ENCODE results near the gene STX1B.
A peak's percentile ranks its signal among the peaks of the same experiment; 100 is the strongest.
"Not testable (repeated sequence)": the region's sequence is repeated elsewhere in the genome, so short reads cannot be mapped to it uniquely, and the experiment has no call there.

The STX1B gene

DNA sequence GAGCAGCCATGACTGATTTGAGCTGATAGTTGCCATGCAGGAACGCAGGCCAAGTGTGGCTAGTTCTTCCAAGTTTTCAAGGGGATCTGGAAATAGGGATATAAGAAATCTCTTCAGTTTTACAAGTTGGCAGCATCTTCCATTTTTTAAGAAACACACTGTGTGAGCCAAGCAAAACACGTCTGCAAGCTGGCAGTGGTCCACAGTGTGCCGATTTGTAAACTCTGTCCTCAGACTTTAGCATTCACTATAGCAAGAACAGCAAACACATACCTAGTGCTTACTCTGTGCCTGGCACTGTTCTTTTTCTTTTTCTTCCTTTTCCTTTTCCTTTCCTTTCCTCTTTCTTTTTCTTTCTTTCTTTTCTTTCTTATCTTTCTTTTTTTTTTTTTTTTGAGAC, 58.7 kb downstream of the STX1B start:
- DNase-seq (ENCODE audit: low read depth), result no peak

DNA sequence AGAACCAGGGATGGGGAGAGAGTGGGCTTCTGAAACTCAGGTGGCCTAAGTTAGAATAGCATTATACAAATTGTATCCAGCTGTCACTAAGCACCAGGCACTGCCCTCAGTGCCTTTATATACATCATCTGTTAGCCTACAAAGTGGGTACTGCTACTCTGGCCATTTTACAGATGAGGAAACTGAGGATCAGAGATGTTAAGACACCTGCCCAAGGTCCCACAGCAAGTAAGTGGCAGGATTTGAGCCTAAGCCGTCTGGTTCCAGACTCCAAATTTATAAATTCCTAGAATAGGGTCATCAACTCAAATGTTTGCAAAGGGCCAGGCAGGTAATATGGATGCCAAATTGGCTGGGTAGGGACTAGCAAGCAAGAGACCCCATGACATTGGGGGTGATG, 59.2 kb downstream of the STX1B start:
- DNase-seq (ENCODE audit: low read depth), result no peak

DNA sequence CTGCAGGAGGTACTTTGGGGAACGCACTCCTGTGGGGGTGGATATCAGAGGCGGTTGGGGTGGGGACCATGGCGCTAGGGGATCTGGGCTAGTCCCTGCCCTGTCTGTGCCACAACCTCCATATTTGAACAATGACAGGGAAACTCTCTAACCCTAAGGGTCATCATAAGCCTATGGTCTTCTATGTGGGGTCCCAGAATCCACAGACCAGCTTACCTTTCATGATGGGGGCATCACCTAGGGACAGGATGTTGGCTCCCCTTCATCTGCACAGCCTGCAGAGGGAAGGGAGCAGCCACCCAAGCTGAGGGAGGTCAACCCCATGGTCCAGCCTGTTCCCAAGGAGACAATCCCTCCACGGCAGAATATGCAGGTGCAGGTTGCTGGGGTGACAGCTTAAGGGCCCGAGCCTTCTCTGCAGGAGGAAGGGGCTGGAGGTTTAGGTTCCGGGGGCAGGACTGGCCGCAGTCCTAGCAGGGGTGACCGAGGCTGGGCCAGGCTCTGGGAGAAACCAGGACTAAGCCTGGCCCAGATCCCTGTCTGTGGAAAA, 59.8 kb downstream of the STX1B start:
- no peak for DNase-seq (ENCODE audit: low read depth)

DNA sequence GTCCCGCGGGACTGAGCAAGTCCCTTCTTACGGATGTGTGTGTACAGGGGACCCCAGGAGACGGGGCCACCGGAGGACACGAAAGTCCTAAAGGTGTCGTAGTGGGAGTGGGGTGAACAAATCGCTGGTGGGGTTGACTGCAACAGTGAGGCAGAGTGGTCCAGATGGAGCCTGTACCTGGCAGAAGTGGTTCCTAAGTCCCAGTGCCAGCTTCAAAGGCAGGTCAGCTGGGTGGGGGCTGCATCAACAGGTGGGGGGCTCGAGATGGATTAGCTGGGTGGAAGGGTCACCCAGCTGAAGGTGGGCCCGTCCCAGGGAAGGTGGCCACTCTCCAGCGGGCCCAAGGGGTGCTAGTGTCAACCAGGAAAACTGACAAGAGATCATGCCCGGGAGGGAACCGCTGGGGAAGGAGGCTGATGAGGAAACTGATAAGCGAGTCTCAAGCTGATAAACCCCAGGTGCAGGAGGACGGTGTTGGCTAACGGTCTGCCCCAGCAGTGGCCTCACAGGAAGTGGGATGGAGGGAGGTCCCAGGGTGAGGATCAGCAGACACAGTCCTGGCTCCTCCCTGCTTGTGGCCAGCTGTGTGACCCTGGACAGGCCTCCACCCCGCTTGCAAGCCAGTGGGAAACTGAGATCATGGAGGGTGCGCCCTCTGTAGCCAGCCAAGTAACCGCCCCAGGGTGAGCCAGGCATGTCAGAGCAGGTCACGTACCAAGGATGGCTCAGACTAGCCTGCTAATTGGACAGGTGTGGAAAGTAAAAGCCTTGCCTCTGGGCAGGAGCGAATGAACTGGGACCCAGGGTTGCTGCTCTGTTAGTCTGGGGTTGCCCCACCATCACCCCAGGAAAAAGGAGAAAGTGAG, 60.6 kb downstream of the STX1B start:
- DNase-seq (ENCODE audit: low read depth), result no peak

DNA sequence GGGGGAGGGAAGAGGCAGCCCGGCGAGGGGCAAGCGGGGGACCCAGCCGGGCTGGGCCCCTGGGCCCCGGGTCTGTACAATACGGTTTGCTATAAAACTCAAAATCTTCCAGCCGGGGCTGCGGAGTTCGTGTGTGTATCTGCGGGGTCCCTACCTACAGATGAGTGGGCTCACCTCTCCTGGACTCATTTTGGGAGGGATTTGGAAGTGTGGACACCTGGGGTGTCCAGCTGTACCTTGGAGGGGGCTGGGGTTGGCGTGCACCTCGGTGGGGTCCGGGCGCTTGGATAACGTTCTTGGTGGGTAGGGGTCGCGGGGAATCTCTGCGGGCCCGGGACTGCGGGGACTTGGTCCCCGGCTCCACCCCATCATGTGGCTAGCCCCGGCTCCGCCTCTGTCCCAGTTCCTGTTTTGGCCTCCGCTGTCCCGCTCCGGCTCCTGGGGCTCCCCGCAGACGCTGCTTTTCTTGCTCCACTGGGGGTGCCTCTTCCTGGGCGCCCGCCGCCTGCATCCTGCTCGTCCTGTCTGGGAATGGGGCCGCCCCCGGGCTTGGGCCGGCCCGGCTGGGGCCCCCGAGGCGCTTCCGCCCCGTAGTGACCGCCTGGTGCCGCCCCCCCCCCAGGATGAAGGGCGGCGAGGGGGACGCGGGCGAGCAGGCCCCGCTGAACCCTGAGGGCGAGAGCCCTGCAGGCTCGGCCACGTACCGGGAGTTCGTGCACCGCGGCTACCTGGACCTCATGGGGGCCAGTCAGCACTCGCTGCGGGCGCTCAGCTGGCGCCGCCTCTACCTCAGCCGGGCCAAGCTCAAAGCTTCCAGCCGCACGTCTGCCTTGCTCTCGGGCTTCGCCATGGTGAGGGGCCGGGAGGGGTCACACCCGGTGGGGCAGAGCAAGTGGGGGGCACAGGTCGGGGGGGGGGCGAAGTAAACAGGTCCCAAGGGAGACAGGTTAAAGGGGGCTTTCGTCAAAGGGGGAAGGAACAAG, 61.5 kb downstream of the STX1B start, which contains the start of gene ORAI3:
Gene ORAI3, plus strand, starts transcription at position 402 of the 983 bp plus-strand sequence. Its CDS starts 222 bp downstream, at position 624.
- DNase-seq (ENCODE audit: low read depth), result no peak

DNA sequence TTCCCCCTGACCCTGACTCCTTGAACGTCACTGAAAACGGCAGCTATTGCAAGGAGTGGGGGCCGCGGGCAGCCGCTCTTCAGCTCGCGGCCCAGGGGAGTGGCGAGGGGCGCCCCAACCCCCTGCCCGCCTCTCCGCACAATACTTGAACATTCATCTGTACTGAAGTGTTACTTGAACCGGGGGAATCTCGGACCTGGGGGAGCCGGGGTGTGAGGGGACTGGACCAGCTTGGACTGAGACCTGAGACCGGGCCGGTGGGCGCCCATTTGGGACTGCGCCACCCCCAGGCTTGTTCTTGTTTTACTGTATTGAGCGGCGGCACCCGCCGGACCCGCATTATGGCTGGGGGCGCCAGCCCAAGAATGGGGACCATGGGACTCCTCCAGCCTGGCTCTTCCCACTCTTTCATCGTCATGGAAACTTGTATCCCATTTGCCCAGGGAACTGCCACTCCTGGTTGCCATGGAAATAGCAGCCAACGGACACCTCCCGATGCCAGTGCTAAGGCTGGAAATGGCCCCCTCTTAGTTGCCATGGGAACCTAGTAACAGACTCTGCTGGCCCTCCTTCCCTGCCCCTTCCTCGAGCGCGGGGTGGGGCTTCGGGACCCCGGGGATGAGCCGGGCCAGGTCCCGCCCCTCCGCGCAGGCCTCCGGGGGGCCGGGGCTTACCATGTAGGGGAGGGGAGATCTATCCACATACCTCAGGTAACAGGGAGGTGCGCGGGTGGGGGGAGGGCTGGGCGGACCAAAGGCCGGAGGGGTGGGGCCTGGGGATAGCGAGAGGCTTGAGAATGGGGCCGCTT, 62.4 kb downstream of the STX1B start:
- DNase-seq (ENCODE audit: low read depth), result no peak

DNA sequence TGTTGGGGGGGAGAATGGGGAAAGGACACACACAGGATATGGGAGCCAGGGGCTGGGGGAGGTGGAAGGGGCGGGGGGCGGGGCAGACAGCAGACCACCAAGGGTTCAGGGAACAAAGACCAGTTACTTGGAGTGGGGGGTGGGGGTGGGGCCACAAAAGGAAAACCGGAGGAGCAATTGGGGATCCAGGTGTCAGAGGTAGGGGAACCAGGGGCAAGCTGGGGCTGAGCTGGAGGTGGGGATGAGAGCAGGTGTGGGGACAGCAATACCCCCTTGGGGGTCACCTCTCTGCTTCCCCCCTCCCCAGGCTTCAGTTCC, 62.9 kb downstream of the STX1B start:
- DNase-seq (ENCODE audit: low read depth), result no peak

DNA sequence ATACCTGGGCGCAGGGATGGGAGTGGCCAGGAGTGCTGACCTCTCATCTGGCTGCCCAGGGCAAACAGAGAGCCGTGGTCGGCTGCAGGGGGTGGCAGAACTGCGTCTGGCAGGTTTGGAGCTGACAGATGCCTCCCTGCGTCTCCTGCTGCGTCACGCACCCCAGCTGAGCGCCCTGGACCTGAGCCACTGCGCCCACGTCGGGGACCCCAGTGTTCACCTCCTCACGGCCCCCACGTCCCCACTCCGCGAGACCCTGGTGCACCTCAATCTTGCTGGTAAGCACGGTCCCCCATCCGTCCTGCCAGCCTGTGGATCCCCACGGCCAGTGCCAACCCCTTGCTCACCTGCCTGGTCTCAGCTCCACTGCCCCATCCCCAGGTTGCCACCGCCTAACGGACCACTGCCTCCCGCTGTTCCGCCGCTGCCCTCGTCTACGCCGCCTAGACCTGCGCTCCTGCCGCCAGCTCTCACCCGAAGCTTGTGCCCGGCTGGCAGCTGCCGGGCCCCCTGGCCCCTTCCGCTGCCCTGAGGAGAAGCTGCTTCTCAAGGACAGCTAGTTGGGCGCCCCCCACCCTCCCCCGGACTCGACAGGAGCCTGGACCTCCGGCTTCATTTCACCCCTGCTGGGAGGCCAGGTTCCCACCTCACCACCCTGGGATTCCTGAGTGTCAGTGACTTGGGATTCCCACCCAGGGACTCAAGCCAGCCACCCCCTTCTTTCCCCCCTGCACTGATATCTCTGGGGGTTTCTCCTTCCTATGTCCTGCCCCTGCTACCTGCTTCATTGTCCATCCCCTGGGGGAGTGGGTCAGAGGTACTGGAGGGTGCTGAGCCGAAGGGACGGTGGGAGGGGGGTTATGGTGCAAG, 63.5 kb downstream of the STX1B start:
- DNase-seq (ENCODE audit: low read depth), result no peak

DNA sequence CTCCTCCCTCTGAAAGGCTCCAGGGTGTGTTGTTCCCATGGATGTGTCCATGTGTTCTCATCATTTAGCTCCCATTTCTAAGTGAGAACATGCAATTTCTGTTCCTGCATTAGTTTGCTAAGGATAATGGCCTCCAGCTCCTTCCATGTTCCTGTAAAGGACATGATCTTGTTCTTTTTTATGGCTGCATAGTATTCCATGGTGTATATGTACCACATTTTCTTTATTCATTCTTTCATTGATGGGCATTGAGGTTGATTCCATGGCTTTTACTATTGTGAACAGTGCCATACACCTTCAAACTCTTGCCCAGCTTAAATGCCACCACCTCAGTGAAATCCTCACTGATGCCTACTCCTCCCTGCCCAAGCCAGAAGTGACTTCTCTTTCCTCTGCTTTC, 66.1 kb downstream of the STX1B start:
- DNase-seq (ENCODE audit: low read depth), result no peak

DNA sequence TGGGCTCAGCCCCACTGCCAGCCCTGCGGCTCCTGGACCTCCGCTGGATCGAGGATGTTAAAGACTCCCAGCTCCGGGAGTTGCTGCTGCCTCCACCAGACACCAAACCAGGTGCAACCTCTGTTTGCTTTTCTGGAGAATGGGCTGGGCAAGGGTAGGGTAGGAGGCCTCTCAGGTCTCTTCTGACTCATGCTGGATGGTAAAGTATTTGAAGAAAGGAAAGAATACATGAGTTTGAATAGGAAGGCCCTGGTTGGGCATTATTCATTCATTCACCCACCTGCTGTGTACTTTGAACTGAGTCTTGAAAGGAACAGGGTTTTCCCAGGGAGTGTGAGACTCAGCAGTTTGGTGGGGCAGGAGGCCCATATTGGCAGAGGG, 68.0 kb downstream of the STX1B start:
- DNase-seq (ENCODE audit: low read depth), result no peak

DNA sequence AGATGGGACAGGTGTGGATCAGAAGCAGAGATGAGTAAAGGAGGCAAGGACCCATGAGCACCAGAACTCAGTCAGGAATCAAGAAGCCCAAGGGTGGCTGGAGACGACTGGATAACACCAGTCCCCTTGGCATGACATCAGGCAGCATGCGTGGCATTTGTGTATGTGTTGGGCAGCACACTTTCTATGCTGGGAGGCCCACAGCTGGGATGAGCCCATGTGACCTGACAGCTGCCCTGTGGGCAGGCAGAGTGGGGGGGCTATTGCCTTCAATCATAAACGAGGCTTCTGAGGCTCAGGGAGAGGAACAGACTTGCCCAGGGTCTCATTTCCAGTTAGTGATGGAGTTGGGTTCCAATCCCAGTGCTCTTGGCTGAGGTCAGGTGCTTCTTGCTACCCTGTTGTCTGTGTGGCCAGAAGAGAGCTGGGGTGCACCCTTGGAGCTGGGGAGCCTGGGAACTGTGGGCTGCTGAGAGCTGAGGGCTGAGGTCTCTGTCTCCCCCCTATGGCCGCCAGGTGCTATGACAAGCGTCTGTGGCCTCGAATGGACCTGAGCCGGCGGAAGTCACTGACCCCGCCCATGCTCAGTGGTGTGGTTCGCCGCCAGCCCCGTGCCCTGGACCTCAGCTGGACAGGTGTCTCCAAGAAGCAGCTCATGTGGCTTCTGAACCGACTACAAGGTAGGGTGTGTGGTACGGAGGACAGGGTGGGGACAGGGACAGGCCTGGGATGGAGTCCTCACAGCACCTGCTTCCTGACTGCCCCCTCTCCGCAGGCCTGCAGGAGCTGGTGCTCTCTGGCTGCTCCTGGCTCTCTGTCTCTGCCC, 68.6 kb downstream of the STX1B start:
- peak; percentile 31 for DNase-seq (ENCODE audit: low read depth)

DNA sequence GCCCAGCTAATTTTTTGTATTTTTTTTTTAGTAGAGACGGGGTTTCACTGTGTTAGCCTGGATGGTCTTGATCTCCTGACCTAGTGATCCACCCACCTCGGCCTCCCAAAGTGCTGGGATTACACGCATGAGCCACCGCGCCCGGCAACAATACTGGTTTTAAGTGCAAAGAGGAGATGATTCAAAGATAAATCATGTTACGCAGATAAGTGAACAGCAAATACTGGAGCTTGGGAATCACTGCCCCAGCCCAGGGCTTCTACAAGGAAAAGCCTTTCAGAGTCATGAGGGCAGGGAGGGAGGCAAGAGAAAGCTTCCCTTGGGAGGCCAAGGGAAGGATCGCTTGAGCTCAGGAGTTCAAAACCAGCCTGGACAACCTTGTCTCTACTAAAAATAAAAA, 70.9 kb downstream of the STX1B start:
- DNase-seq (ENCODE audit: low read depth), result not testable (repeated sequence)
